ENCODE data around the gene MTMR10. TPM values are rescaled to one million over a fixed set of nuclear protein-coding genes. Genes with fewer than 3 reads are reported as not detected.

Gene MTMR10
- total RNA-seq, 4 donors from 2014 or later: 16.6 to 41.2 (median 28.0) TPM

DNA sequence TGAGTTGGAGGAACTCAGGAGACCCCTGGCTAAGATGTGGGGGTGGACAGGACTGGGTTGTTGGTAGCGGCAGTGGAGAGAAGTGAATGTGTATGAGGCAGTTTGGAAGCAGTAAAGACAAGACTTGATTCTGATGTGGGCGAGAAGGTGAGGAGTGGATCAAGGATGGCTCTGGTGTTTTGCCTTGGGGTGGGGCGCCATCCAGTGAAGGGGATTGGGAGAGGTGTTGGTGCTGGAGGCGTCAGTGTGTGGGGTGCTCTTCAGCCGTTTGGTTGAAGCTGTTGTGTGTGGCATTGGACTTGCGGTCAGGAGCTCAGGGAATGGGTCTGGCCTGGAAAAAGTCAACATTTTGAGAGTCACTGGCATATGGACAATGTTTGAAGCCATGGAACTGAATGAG is 74.4 kb downstream of the MTMR10 start:
- Histone ChIP-seq H3K4me3 (no peak overlapping the region), H3K36me3 (peaks cover 6 to 100% (median 7%) of the 10 kb centered on the region in 3 donors)
- TF ChIP-seq, protein P1, sequence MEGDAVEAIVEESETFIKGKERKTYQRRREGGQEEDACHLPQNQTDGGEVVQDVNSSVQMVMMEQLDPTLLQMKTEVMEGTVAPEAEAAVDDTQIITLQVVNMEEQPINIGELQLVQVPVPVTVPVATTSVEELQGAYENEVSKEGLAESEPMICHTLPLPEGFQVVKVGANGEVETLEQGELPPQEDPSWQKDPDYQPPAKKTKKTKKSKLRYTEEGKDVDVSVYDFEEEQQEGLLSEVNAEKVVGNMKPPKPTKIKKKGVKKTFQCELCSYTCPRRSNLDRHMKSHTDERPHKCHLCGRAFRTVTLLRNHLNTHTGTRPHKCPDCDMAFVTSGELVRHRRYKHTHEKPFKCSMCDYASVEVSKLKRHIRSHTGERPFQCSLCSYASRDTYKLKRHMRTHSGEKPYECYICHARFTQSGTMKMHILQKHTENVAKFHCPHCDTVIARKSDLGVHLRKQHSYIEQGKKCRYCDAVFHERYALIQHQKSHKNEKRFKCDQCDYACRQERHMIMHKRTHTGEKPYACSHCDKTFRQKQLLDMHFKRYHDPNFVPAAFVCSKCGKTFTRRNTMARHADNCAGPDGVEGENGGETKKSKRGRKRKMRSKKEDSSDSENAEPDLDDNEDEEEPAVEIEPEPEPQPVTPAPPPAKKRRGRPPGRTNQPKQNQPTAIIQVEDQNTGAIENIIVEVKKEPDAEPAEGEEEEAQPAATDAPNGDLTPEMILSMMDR (IDR thresholded peaks at IDR 0.05): no peak
- no peak for TF ChIP-seq POLR2A (IDR thresholded peaks at IDR 0.05)

GRCh38 chr15:30913761-30914160 is 77.7 kb downstream of the MTMR10 start:
- peaks cover 0 to 97% (median 6%) of the 10 kb centered on the region in 3 donors for H3K36me3 ChIP-seq
- TF ChIP-seq, protein P1 (IDR thresholded peaks at IDR 0.05): no peak
- TF ChIP-seq POLR2A (IDR thresholded peaks at IDR 0.05): no peak
- no peak for DNase-seq
- no peaks in the 10 kb centered on the region for H3K27me3 ChIP-seq
- no peaks in the 10 kb centered on the region for H3K4me1 ChIP-seq
- no peak overlapping the region for H3K4me3 ChIP-seq
- 95 to 96% methylated on average over 9 of the region's 9 CpGs for WGBS, 2 donors
- intact Hi-C loops (cut with DNase I): no loop called here
- no peaks in the 10 kb centered on the region for H3K9me3 ChIP-seq
- no peak overlapping the region for H3K27ac ChIP-seq

More for the DNA sequence above, 74.4 kb downstream of the MTMR10 start:
- no peaks in the 10 kb centered on the region for H3K9me3 ChIP-seq
- H3K27me3 ChIP-seq: no peaks in the 10 kb centered on the region
- H3K27ac ChIP-seq: no peak overlapping the region
- no peaks in the 10 kb centered on the region for H3K4me1 ChIP-seq
- intact Hi-C loops (cut with DNase I): no loop called here
- DNase-seq: no peak
- 74 to 89% methylated on average over 6 of the region's 6 CpGs for WGBS, 2 donors

GRCh38 chr15:30906366-30906765 is 85.1 kb downstream of the MTMR10 start:
- Histone ChIP-seq H3K36me3 (peaks cover 0 to 30% (median 0%) of the 10 kb centered on the region in 3 donors), H3K4me1 (peaks cover 7 to 32% (median 18%) of the 10 kb centered on the region in 3 donors), H3K9me3 (no peaks in the 10 kb centered on the region), H3K27me3 (no peaks in the 10 kb centered on the region), H3K4me3 (no peak overlapping the region), H3K27ac (peak overlapping the region in 3 of 4 donors; percentile 20 to 49 (median 22))
- DNase-seq: no peak
- intact Hi-C loops (cut with DNase I): no loop called here
- no peak for TF ChIP-seq POLR2A (IDR thresholded peaks at IDR 0.05)
- TF ChIP-seq, protein P1 (IDR thresholded peaks at IDR 0.05): no peak
- 38 to 65% methylated on average over 4 of the region's 4 CpGs for WGBS, 2 donors

DNA sequence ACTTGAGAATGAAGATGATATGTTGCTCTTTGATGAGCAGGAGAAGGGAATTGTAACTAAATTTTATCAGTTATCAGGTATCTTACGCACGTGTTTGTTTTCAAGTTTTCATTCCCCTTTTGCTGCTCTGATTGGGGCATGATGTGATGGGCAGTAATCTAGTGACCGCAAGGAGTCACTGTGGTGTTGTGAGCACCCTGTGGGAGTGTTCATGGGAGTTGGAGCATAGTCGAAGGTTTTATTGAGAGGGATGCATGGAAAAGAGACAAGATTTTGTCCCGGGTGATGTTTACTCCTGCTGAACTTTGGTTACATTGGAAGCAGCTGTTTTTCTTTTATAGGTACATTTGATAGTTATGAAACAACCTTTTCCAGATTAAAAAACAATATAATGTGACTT is 85.6 kb downstream of the MTMR10 start:
- Histone ChIP-seq H3K27me3 (no peaks in the 10 kb centered on the region), H3K4me1 (peaks cover 7 to 32% (median 18%) of the 10 kb centered on the region in 3 donors), H3K36me3 (peaks cover 0 to 25% (median 0%) of the 10 kb centered on the region in 3 donors), H3K4me3 (no peak overlapping the region), H3K27ac (peak overlapping the region in 3 of 4 donors; percentile 20 to 49 (median 22)), H3K9me3 (no peaks in the 10 kb centered on the region)
- intact Hi-C loops (cut with DNase I): no loop called here
- TF ChIP-seq, protein P1 (IDR thresholded peaks at IDR 0.05): peak in 1 of 6 experiments; percentile 12
- no peak for TF ChIP-seq POLR2A (IDR thresholded peaks at IDR 0.05)
- no peak for DNase-seq
- 69 to 82% methylated on average over 5 of the region's 5 CpGs for WGBS, 2 donors

- no peaks in the 10 kb centered on the region for H3K27me3 ChIP-seq
- no peak for DNase-seq
- peaks cover 0 to 18% (median 0%) of the 10 kb centered on the region in 3 donors for H3K36me3 ChIP-seq
- 84 to 88% methylated on average over 5 of the region's 5 CpGs for WGBS, 2 donors
- peak overlapping the region in 2 of 4 donors; percentile 61 to 98 for H3K4me3 ChIP-seq
- H3K4me1 ChIP-seq: peaks cover 7 to 32% (median 18%) of the 10 kb centered on the region in 3 donors
- no peaks in the 10 kb centered on the region for H3K9me3 ChIP-seq
- intact Hi-C loops (cut with DNase I): no loop called here
- TF ChIP-seq POLR2A (IDR thresholded peaks at IDR 0.05): no peak
- TF ChIP-seq, protein P1 (IDR thresholded peaks at IDR 0.05): no peak
- peak overlapping the region in 1 of 4 donors; percentile 83 for H3K27ac ChIP-seq
Measured at GRCh38 chr15:30904812-30905211, 86.6 kb downstream of the MTMR10 start.
